GM12878 (cell line): ENCODE measurements around the gene PDSS2. TPM values are rescaled to one million over a fixed set of nuclear protein-coding genes. Genes with fewer than 3 reads are reported as not detected.

Source experiments
- polyA plus RNA-seq, 11 experiments: library from polyadenylated mRNA; depleted of rRNA in 4 of 11; unstranded in 6 of 11; stranded (reverse) in 5 of 11; fragments of >200 nt; fragmentation: Nextera tagmentation in 4 of 11; fragmentation: Illumina TruSeq in 1 of 11; extraction: Ambion mirVana in 4 of 11; extraction: Trizol in 1 of 11; gene quantifications; 1 replicate in 1 of 11; 2 replicates in 10 of 11; pipeline versions ENCODE4 v1.2.1 to v1.2.3, GENCODE V29; 2011 to 2016; ENCODE audit warnings: inconsistent platforms in 2 of 11, missing spikeins in 2 of 11, low read depth in 1 of 11
- small RNA-seq: library from RNA; depleted of rRNA; stranded (forward); fragments of <200 nt; gene quantifications from one replicate; pipeline ENCODE3, GENCODE V24; 2014
- total RNA-seq, 4 experiments: library from RNA; depleted of rRNA in 3 of 4; stranded (reverse); fragments of >200 nt in 3 of 4; fragmentation: Illumina TruSeq in 1 of 4; extraction: Trizol in 1 of 4; gene quantifications; 2 replicates each; pipeline versions ENCODE4 v1.2.1 to v1.2.3, GENCODE V29; 2013 to 2021

The PDSS2 gene
- total and polyA plus RNA-seq, 10 of the 15 experiments (the other 5 are each of a cell fraction or from before 2014, with no cell fraction given), result 7.7 to 15.5 (median 9.6) TPM

Small RNA genes lying within 50 kb of the gene (small RNA-seq; reads per million reads assigned to genes)
- not detected for gene AL591516.1
- gene RNU6-1299P, result not detected

Other genes starting within 250 kb of the PDSS2 start
- gene SOBP, start 30.6 kb upstream of the PDSS2 start, total RNA-seq (2014; rRNA removed), result 0.49 and 0.56 TPM in 2 replicates
- 0.78 and 0.85 TPM in 2 replicates for gene SOBP, start 30.6 kb upstream of the PDSS2 start, total RNA-seq (2014; rRNA removed; fragmentation: Illumina TruSeq; extraction: Trizol)
- 0.56 and 0.96 TPM in 2 replicates for gene SOBP, start 30.6 kb upstream of the PDSS2 start, total RNA-seq (2021)
- gene SOBP, start 30.6 kb upstream of the PDSS2 start, polyA plus RNA-seq (2011; rRNA removed), result 0.48 and 0.49 TPM in 2 replicates
- 0.53 and 1.2 TPM in 2 replicates for gene SOBP, start 30.6 kb upstream of the PDSS2 start, polyA plus RNA-seq (2014; fragmentation: Illumina TruSeq; extraction: Trizol)
- 1 to 10 TPM; 1.5 to 1.9 TPM for gene SOBP, start 30.6 kb upstream of the PDSS2 start, polyA plus RNA-seq (2014; fragmentation: Nextera tagmentation; extraction: Ambion mirVana)
- gene SOBP, start 30.6 kb upstream of the PDSS2 start, polyA plus RNA-seq (2014; rRNA removed), result 0.51 and 1.1 TPM in 2 replicates
- gene SOBP, start 30.6 kb upstream of the PDSS2 start, polyA plus RNA-seq (2016; fragmentation: Nextera tagmentation; extraction: Ambion mirVana), result under 1 TPM; 0.72 to 0.84 TPM